ENCODE results near the gene GTSE1. TPM values are rescaled to one million over a fixed set of nuclear protein-coding genes. Genes with fewer than 3 reads are reported as not detected.

Gene GTSE1
- total and polyA plus RNA-seq, 2 of the 13 experiments (the other 11 are each of a cell fraction or from before 2014, with no cell fraction given) = 10.7 to 13.5 TPM

GRCh38 chr22:46377525-46378425 lies 81.1 kb downstream of the GTSE1 start (continued):
- TF ChIP-seq KAT8 (CRISPR knock-in tag; IDR thresholded peaks at IDR 0.05) = peak; percentile 83
- peak; percentile 48; the same call in 1 of the 2 replicates for TF ChIP-seq SNAI1 (CRISPR knock-in tag; IDR thresholded peaks at IDR 0.05; ENCODE audit: borderline replicate concordance)
- TF ChIP-seq, protein P1, sequence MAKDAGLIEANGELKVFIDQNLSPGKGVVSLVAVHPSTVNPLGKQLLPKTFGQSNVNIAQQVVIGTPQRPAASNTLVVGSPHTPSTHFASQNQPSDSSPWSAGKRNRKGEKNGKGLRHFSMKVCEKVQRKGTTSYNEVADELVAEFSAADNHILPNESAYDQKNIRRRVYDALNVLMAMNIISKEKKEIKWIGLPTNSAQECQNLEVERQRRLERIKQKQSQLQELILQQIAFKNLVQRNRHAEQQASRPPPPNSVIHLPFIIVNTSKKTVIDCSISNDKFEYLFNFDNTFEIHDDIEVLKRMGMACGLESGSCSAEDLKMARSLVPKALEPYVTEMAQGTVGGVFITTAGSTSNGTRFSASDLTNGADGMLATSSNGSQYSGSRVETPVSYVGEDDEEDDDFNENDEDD (CRISPR knock-in tag; IDR thresholded peaks at IDR 0.05; ENCODE audit: borderline replicate concordance) = peak; percentile 60; the same call in 1 of the 2 replicates
- peak; percentile 89 for TF ChIP-seq HDAC2 (CRISPR knock-in tag; IDR thresholded peaks at IDR 0.05)
- TF ChIP-seq, protein P2, sequence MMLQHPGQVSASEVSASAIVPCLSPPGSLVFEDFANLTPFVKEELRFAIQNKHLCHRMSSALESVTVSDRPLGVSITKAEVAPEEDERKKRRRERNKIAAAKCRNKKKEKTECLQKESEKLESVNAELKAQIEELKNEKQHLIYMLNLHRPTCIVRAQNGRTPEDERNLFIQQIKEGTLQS (CRISPR knock-in tag; IDR thresholded peaks at IDR 0.05) = peak; percentile 100
- peak; percentile 85; the same call in 1 of the 2 replicates for TF ChIP-seq DPF2 (CRISPR knock-in tag; IDR thresholded peaks at IDR 0.05; ENCODE audit: borderline replicate concordance, low read depth)
- TF ChIP-seq ZNF468 (CRISPR knock-in tag; IDR thresholded peaks at IDR 0.05) = no peak
- no peak; the same call in 1 of the 2 replicates for TF ChIP-seq ZNF619 (CRISPR knock-in tag; IDR thresholded peaks at IDR 0.05)
- TF ChIP-seq TBL1XR1 (IDR thresholded peaks at IDR 0.05; ENCODE audit: borderline replicate concordance, low read length, partially characterized antibody) = peak; percentile 59
- TF ChIP-seq ASH2L (IDR thresholded peaks at IDR 0.05; ENCODE audit: insufficient read length, low read depth, low read length) = peak; percentile 98
- TF ChIP-seq REL (CRISPR knock-in tag; conservative IDR thresholded peaks at IDR 0.05) = no peak
- TF ChIP-seq FOXO1 (CRISPR knock-in tag; IDR thresholded peaks at IDR 0.05) = peak; percentile 43; the same call in 1 of the 2 replicates
- no peak for TF ChIP-seq MAFG (CRISPR knock-in tag; IDR thresholded peaks at IDR 0.05)
- TF ChIP-seq, protein P3, sequence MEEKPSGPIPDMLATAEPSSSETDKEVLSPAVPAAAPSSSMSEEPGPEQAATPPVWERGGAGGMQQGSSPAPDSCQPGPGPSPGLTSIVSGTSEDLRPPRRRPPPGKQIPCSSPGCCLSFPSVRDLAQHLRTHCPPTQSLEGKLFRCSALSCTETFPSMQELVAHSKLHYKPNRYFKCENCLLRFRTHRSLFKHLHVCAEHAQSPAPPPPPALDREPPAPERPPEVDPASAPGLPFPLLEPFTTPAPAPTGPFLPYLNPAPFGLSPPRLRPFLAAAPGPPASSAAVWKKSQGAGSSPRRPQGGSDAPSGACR (CRISPR knock-in tag; IDR thresholded peaks at IDR 0.05) = 0 out of 2 replicates have a peak, but pooled peaks have one; percentile 57
- TF ChIP-seq, protein P4, sequence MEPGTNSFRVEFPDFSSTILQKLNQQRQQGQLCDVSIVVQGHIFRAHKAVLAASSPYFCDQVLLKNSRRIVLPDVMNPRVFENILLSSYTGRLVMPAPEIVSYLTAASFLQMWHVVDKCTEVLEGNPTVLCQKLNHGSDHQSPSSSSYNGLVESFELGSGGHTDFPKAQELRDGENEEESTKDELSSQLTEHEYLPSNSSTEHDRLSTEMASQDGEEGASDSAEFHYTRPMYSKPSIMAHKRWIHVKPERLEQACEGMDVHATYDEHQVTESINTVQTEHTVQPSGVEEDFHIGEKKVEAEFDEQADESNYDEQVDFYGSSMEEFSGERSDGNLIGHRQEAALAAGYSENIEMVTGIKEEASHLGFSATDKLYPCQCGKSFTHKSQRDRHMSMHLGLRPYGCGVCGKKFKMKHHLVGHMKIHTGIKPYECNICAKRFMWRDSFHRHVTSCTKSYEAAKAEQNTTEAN (CRISPR knock-in tag; conservative IDR thresholded peaks at IDR 0.05) = no peak
- peak; percentile 67; the same call in 1 of the 2 replicates for TF ChIP-seq ZNF281 (CRISPR knock-in tag; IDR thresholded peaks at IDR 0.05; ENCODE audit: borderline replicate concordance)
- TF ChIP-seq, protein P5, sequence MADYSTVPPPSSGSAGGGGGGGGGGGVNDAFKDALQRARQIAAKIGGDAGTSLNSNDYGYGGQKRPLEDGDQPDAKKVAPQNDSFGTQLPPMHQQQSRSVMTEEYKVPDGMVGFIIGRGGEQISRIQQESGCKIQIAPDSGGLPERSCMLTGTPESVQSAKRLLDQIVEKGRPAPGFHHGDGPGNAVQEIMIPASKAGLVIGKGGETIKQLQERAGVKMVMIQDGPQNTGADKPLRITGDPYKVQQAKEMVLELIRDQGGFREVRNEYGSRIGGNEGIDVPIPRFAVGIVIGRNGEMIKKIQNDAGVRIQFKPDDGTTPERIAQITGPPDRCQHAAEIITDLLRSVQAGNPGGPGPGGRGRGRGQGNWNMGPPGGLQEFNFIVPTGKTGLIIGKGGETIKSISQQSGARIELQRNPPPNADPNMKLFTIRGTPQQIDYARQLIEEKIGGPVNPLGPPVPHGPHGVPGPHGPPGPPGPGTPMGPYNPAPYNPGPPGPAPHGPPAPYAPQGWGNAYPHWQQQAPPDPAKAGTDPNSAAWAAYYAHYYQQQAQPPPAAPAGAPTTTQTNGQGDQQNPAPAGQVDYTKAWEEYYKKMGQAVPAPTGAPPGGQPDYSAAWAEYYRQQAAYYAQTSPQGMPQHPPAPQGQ (CRISPR knock-in tag; IDR thresholded peaks at IDR 0.05; ENCODE audit: borderline replicate concordance) = 0 out of 2 replicates have a peak, but pooled peaks have one; percentile 85
- TF ChIP-seq ZNF264 (CRISPR knock-in tag; IDR thresholded peaks at IDR 0.05) = peak; percentile 68; the same call in 1 of the 2 replicates
- peak; percentile 24; the same call in 1 of the 2 replicates for TF ChIP-seq ZNF564 (CRISPR knock-in tag; IDR thresholded peaks at IDR 0.05)

Measured in HepG2 (cell line).